Epithelial cell of proximal tubule (primary cell): ENCODE measurements around the gene NTRK1. TPM values are rescaled to one million over a fixed set of nuclear protein-coding genes. Genes with fewer than 3 reads are reported as not detected.

ENCODE experiments used
- DNase-seq: peaks from one replicate; pipeline ENCODE4 v3.0.0-alpha.2; 2011; ENCODE audit warnings: low read depth
- H3K4me3 ChIP-seq: 2 replicates; pipeline ENCODE4 v1.5.1; 2011; ENCODE audit warnings: low read depth, mild to moderate bottlenecking, low read length
- total RNA-seq: library from RNA; depleted of rRNA; stranded (reverse); fragments of >200 nt; gene quantifications from 2 replicates; pipeline ENCODE4 v1.2.3, GENCODE V29; 2015
- TF ChIP-seq, protein P1 (sequence below): conservative IDR thresholded peaks from 2 replicates; pipeline ENCODE4 v1.5.1; 2012; ENCODE audit warnings: low read depth, mild to moderate bottlenecking, low read length

The NTRK1 gene
- total RNA-seq, 1 donor from 2014 or later = not detected

DNA sequence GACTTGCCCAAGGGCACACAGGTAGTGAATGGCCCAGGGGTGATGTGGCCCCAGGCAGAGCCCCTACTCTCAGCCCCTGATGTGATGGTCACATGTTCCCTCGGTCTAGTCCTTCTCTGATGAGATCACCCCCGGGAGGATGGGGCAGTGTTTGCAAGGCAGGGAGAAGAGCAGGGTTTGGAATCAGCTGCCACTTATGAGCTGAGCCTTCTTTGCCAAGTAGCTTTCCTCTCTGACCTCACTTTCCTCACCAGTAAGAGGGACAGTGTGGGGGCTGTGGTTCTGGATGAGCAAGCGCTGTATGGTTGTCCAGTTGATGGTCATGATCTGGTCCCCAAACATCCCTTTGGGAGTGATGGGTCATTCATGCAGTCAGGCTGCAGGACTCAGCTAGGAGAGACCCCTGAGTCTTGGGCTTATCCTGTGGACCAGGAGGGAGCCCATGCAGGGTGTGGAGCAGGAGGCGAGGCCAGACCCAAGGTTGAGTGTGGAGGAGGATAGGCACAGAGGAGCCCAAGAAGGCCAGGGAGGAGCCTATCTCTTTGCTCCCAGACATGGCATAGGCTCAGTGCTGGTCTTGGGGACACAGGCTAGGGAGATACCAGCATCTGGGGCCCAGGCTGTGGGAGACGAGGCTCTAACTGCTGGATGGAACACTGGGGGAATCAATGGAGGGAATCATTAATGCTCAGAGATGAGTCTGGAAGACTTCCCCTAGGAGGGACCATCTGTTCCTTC lies 16.9 kb downstream of the NTRK1 start:
- TF ChIP-seq, protein P1, sequence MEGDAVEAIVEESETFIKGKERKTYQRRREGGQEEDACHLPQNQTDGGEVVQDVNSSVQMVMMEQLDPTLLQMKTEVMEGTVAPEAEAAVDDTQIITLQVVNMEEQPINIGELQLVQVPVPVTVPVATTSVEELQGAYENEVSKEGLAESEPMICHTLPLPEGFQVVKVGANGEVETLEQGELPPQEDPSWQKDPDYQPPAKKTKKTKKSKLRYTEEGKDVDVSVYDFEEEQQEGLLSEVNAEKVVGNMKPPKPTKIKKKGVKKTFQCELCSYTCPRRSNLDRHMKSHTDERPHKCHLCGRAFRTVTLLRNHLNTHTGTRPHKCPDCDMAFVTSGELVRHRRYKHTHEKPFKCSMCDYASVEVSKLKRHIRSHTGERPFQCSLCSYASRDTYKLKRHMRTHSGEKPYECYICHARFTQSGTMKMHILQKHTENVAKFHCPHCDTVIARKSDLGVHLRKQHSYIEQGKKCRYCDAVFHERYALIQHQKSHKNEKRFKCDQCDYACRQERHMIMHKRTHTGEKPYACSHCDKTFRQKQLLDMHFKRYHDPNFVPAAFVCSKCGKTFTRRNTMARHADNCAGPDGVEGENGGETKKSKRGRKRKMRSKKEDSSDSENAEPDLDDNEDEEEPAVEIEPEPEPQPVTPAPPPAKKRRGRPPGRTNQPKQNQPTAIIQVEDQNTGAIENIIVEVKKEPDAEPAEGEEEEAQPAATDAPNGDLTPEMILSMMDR = no peak
- DNase-seq = no peak
- H3K4me3 ChIP-seq = no peak overlapping the region

DNA sequence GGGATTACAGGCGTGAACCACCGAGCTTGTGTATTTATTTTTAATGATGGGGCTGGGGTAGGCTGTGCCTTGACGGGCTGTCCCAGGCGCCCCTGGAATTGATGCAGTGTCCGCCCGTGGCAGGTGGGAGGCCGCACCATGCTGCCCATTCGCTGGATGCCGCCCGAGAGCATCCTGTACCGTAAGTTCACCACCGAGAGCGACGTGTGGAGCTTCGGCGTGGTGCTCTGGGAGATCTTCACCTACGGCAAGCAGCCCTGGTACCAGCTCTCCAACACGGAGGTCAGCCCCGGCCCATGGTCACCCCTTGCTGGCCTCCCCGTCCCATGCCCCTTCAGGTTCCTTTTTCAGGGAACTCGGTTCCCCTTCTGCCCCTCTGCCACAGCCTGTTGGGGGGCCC lies 19.2 kb downstream of the NTRK1 start:
- DNase-seq = no peak
- H3K4me3 ChIP-seq = no peak overlapping the region
- TF ChIP-seq, protein P1 = no peak

DNA sequence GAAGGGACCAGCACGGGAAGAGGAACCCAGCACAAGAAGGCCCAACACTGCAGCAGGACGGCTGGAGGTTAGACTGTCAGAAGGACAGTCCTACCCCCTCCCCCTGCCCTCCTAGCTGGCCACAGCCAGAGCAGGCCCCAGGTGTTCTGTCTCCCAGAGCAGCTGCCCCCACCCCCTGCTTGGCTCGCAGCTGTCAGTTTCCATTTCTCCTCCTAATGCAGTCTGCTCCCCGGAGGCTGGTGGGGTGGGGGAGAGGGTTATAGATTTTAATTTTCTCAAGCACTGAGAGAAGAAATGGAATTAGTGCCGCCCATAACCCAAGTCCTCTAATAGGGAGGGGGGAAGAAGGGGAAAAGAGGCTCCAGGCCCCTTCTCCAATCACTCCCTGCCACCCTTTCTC lies 19.8 kb downstream of the NTRK1 start:
- DNase-seq = no peak
- H3K4me3 ChIP-seq = no peak overlapping the region
- TF ChIP-seq, protein P1 = no peak

DNA sequence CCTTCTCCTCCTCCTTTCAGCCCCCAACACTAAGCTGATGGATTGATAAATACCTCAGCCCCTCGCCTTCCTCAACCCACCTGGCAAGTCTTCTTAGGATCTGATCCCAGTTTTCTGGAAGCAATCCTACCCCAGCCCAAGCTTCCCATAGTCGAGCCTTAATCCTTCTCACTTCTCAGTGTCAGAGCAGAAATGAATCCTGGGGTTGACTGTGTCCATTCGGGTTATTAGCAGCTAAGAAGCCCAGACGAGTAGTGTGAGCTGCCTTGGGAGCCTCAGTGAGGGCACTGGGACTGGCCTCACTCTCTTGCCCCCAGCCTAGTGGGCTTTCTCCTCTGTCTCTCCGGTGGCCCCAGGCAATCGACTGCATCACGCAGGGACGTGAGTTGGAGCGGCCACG lies 20.4 kb downstream of the NTRK1 start:
- no peak overlapping the region for H3K4me3 ChIP-seq
- DNase-seq = no peak
- TF ChIP-seq, protein P1 = no peak

DNA sequence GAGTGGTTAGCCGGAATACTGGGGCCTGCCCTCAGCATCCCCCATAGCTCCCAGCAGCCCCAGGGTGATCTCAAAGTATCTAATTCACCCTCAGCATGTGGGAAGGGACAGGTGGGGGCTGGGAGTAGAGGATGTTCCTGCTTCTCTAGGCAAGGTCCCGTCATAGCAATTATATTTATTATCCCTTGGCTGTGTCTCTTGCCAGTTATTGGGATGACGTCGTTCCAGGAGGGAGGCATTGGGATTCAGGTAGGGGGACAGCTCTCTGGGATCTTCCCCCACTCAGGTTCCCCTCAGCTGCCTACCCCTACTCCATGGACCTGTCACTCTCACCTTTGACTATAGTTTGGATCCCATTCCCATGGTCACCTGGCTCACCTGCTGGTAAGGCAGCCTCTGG lies 21.0 kb downstream of the NTRK1 start:
- TF ChIP-seq, protein P1 = no peak
- no peak for DNase-seq

DNA sequence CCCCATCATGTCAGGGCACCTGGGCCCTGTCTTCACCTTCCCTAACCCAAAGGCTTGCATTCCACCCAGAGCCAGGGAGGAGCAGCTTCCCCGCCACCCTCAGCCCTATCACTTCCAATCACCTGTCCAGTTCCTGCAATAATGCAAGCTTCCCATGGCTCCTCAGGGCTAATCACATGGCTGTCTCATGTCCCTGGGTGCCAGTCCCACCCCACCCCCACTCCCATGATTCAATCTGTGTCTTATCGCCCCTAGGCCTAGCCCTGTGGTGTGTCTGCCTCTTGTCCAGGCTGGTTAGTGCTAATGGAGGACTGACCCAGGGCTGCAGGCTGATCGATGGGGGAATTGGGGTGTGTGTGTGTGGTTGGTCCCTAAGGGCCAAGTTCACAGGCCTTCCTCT lies 21.9 kb downstream of the NTRK1 start:
- TF ChIP-seq, protein P1 = no peak
- H3K4me3 ChIP-seq = no peak overlapping the region
- DNase-seq = no peak

More for the DNA sequence above, 21.0 kb downstream of the NTRK1 start:
- H3K4me3 ChIP-seq = no peak overlapping the region

DNA sequence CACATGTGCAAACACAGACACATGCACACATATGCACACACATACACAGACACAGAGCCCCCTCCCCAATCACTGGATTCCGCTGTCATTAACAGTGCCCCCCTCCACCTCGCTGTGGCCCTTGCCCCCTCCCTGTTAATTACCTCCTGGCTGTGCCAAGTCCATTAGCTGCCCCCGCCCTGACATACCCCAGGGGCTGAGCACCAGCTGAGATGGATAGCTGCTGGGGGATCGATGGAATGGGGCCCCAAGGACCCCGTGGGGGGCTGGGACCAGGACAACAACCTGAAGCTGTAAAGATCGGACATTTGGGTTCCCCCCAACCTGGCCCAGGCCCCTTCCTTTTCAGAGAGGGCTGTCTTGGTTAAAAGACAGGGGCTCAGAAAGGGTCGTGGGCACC lies 23.3 kb downstream of the NTRK1 start:
- H3K4me3 ChIP-seq = no peak overlapping the region
- no peak for DNase-seq
- TF ChIP-seq, protein P1 = no peak
